ENCODE measurements around the gene SYCE1.

Gene SYCE1

DNA sequence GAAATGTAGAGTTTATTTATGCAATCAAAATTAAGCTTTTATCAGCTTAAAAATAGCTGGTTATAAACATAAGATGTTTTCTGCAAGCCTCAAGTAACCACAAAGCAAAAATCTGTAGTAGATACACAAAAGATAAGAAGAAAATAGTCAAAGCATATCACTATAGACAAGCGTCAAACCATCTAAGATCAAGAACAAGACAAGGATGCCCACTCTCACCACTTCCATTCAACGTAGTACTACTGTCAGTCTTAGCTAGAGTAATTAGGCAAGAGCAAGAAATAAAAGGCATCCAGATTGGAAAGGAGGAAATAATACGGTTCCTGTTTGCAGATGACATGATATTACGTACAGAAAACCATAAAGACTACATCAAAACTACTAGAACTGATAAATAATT is 55.7 kb downstream of the SYCE1 start:
- no peak for ATAC-seq

Measured in activated CD4-positive, CD25-positive, alpha-beta regulatory T cell treated with anti-CD3 and anti-CD28 coated beads, Interleukin-2, amount 50 U/mL, for 24 hours (primary cell).